Lower leg skin (tissue), 3 donors: ENCODE data around the gene CMC1.

Experiments used
- CTCF ChIP-seq, 3 donors: fragments of 450-650 bp; IDR thresholded peaks; one replicate each; pipeline ENCODE4 v1.5.1; 2016; ENCODE audit warnings: antibody characterized with exemption in 3 of 3, mild to moderate bottlenecking in 3 of 3, moderate library complexity in 2 of 3
- POLR2A ChIP-seq, 2 donors: fragments of 450-650 bp; IDR thresholded peaks; one replicate each; pipeline ENCODE4 v1.6.1; 2016 to 2017; ENCODE audit warnings: antibody characterized with exemption in 2 of 2, mild to moderate bottlenecking in 1 of 2, moderate library complexity in 1 of 2

GRCh38 chr3:28212681-28213080, 28.7 kb upstream of the CMC1 start:
- TF ChIP-seq CTCF (IDR thresholded peaks at IDR 0.05) (no peak), POLR2A (IDR thresholded peaks at IDR 0.05) (no peak)
